ENCODE results near the gene SPSB3.

SPSB3 gene

DNA sequence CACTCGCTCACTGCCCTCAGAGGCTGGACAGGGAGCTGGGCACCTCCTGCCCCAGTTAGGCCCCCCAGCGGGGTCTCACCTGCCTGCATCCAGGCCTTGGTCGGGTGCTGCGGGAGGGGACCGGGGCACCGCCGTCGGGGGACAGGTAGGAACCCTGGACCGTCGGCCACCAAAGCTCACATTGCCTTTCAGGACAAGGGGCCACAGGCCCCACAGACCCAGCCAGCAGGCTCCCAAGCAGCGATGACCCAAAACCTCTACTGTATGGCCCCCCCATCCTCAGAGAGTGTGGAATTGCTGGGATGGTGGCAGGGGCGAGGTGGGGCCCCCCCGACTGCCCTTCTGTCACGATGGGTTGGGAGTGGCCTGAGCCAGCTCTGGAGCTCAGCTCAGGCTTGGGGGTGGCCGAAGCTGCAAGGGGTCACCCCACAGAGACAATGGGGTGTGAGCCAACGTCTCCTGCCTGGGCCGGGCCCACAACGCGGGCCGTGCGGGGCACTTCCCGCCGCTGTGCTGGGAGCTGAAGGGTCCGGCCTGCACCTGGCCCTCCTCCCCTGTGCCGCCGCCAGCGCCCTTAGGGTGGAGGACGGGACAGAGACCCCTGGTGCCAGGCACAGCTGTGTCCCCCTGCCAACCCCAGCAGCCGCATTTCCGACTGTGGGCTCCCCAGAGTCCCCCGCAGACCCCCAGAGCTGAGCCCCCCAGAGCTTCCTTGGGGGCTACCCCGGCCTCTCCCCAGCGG, 10.6 kb upstream of the SPSB3 start:
- no peak for ATAC-seq
- TF ChIP-seq, protein P1, sequence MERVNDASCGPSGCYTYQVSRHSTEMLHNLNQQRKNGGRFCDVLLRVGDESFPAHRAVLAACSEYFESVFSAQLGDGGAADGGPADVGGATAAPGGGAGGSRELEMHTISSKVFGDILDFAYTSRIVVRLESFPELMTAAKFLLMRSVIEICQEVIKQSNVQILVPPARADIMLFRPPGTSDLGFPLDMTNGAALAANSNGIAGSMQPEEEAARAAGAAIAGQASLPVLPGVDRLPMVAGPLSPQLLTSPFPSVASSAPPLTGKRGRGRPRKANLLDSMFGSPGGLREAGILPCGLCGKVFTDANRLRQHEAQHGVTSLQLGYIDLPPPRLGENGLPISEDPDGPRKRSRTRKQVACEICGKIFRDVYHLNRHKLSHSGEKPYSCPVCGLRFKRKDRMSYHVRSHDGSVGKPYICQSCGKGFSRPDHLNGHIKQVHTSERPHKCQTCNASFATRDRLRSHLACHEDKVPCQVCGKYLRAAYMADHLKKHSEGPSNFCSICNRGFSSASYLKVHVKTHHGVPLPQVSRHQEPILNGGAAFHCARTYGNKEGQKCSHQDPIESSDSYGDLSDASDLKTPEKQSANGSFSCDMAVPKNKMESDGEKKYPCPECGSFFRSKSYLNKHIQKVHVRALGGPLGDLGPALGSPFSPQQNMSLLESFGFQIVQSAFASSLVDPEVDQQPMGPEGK (CRISPR knock-in tag; IDR thresholded peaks at IDR 0.05; ENCODE audit: borderline replicate concordance): no peak
- no peak for TF ChIP-seq ARNTL (CRISPR knock-in tag; IDR thresholded peaks at IDR 0.05; ENCODE audit: borderline replicate concordance, low read depth)
- TF ChIP-seq ZNF70 (CRISPR knock-in tag; IDR thresholded peaks at IDR 0.05): no peak
- TF ChIP-seq, protein P2, sequence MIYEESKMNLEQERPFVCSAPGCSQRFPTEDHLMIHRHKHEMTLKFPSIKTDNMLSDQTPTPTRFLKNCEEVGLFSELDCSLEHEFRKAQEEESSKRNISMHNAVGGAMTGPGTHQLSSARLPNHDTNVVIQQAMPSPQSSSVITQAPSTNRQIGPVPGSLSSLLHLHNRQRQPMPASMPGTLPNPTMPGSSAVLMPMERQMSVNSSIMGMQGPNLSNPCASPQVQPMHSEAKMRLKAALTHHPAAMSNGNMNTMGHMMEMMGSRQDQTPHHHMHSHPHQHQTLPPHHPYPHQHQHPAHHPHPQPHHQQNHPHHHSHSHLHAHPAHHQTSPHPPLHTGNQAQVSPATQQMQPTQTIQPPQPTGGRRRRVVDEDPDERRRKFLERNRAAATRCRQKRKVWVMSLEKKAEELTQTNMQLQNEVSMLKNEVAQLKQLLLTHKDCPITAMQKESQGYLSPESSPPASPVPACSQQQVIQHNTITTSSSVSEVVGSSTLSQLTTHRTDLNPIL (CRISPR knock-in tag; IDR thresholded peaks at IDR 0.05; ENCODE audit: low read depth): no peak
- no peak for TF ChIP-seq GLIS3 (CRISPR knock-in tag; IDR thresholded peaks at IDR 0.05)
- TF ChIP-seq ZFP30 (CRISPR knock-in tag; IDR thresholded peaks at IDR 0.05): no peak
- TF ChIP-seq OSR1 (CRISPR knock-in tag; IDR thresholded peaks at IDR 0.05): no peak
- no peak for TF ChIP-seq TOX (CRISPR knock-in tag; IDR thresholded peaks at IDR 0.05; ENCODE audit: borderline replicate concordance)
- TF ChIP-seq, protein P3, sequence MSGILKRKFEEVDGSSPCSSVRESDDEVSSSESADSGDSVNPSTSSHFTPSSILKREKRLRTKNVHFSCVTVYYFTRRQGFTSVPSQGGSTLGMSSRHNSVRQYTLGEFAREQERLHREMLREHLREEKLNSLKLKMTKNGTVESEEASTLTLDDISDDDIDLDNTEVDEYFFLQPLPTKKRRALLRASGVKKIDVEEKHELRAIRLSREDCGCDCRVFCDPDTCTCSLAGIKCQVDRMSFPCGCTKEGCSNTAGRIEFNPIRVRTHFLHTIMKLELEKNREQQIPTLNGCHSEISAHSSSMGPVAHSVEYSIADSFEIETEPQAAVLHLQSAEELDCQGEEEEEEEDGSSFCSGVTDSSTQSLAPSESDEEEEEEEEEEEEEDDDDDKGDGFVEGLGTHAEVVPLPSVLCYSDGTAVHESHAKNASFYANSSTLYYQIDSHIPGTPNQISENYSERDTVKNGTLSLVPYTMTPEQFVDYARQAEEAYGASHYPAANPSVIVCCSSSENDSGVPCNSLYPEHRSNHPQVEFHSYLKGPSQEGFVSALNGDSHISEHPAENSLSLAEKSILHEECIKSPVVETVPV (CRISPR knock-in tag; IDR thresholded peaks at IDR 0.05): no peak
- no peak for TF ChIP-seq CSDC2 (CRISPR knock-in tag; IDR thresholded peaks at IDR 0.05)
- TF ChIP-seq ZFP3 (CRISPR knock-in tag; IDR thresholded peaks at IDR 0.05): no peak
- TF ChIP-seq ESRRG (CRISPR knock-in tag; IDR thresholded peaks at IDR 0.05): no peak
- TF ChIP-seq ISL1 (CRISPR knock-in tag; IDR thresholded peaks at IDR 0.05): no peak
- no peak for TF ChIP-seq PPARA (CRISPR knock-in tag; IDR thresholded peaks at IDR 0.05; ENCODE audit: borderline replicate concordance)

DNA sequence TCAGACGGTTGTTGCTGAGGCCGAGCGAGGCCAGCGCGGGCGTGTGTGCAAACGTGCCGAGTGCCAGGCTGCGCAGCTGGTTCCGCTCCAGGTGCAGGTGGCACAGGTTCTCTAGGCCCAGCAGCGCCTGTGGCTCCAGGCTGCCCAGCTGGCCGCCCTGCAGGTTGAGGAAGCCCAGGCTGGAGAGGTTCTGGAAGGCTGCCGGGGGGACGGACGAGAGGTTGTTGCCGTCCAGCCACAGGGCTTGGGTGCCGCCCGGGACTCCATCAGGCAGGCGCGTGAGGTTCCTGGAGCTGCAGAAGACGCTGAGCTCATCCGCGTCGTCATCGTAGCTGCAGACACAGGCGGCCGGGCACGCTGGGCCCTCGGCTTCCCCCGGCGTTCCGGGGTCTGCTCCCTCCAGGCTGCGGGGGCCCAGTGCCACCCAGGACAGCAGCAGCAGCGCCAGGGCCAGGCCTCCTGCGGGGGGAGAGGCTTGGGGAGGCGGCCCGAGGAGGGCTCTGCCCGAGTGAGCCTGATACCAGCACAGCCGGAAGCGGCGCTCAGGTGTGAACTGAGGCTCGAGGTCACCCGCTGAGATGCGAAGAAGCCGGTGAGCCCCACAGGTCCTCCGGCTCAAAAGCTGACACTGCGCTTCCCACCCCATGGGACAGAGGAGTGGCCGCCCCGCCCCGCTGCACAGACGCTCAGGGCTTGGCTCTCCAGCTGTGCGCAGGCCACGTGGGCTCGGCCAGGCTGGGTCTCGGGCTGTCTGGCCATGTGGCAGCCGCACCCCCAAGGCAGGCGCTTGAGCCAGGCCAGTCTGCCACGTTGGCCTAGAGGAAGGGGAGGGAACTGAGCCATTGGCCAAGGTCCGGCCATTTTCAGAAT, 9.8 kb upstream of the SPSB3 start:
- ATAC-seq: no peak; the same call in 2 of the 3 replicates
- TF ChIP-seq ARNTL (CRISPR knock-in tag; IDR thresholded peaks at IDR 0.05; ENCODE audit: borderline replicate concordance, low read depth): no peak
- TF ChIP-seq RARB (CRISPR knock-in tag; IDR thresholded peaks at IDR 0.05): no peak
- TF ChIP-seq, protein P4, sequence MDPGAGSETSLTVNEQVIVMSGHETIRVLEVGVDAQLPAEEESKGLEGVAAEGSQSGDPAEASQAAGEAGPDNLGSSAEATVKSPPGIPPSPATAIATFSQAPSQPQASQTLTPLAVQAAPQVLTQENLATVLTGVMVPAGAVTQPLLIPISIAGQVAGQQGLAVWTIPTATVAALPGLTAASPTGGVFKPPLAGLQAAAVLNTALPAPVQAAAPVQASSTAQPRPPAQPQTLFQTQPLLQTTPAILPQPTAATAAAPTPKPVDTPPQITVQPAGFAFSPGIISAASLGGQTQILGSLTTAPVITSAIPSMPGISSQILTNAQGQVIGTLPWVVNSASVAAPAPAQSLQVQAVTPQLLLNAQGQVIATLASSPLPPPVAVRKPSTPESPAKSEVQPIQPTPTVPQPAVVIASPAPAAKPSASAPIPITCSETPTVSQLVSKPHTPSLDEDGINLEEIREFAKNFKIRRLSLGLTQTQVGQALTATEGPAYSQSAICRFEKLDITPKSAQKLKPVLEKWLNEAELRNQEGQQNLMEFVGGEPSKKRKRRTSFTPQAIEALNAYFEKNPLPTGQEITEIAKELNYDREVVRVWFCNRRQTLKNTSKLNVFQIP (CRISPR knock-in tag; IDR thresholded peaks at IDR 0.05; ENCODE audit: borderline replicate concordance, low read depth): no peak
- TF ChIP-seq, protein P1 (CRISPR knock-in tag; IDR thresholded peaks at IDR 0.05; ENCODE audit: borderline replicate concordance): no peak
- no peak for TF ChIP-seq ZC3H10 (CRISPR knock-in tag; IDR thresholded peaks at IDR 0.05)
- TF ChIP-seq TOX (CRISPR knock-in tag; IDR thresholded peaks at IDR 0.05; ENCODE audit: borderline replicate concordance): no peak
- no peak for TF ChIP-seq ZNF565 (CRISPR knock-in tag; conservative IDR thresholded peaks at IDR 0.05; ENCODE audit: low read depth)
- TF ChIP-seq, protein P2 (CRISPR knock-in tag; IDR thresholded peaks at IDR 0.05; ENCODE audit: low read depth): no peak
- TF ChIP-seq, protein P5, sequence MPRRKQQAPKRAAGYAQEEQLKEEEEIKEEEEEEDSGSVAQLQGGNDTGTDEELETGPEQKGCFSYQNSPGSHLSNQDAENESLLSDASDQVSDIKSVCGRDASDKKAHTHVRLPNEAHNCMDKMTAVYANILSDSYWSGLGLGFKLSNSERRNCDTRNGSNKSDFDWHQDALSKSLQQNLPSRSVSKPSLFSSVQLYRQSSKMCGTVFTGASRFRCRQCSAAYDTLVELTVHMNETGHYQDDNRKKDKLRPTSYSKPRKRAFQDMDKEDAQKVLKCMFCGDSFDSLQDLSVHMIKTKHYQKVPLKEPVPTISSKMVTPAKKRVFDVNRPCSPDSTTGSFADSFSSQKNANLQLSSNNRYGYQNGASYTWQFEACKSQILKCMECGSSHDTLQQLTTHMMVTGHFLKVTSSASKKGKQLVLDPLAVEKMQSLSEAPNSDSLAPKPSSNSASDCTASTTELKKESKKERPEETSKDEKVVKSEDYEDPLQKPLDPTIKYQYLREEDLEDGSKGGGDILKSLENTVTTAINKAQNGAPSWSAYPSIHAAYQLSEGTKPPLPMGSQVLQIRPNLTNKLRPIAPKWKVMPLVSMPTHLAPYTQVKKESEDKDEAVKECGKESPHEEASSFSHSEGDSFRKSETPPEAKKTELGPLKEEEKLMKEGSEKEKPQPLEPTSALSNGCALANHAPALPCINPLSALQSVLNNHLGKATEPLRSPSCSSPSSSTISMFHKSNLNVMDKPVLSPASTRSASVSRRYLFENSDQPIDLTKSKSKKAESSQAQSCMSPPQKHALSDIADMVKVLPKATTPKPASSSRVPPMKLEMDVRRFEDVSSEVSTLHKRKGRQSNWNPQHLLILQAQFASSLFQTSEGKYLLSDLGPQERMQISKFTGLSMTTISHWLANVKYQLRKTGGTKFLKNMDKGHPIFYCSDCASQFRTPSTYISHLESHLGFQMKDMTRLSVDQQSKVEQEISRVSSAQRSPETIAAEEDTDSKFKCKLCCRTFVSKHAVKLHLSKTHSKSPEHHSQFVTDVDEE (CRISPR knock-in tag; IDR thresholded peaks at IDR 0.05): no peak
- TF ChIP-seq, protein P3 (CRISPR knock-in tag; IDR thresholded peaks at IDR 0.05): no peak
- TF ChIP-seq PPARA (CRISPR knock-in tag; IDR thresholded peaks at IDR 0.05; ENCODE audit: borderline replicate concordance): no peak

All from SK-N-SH treated with all-trans-retinoic acid at 6 μM for 48 hours (cell line).